Testis (tissue), 2 donors: Measurements from ENCODE around the gene BPTF.

Experiments
- POLR2A ChIP-seq: fragments of 450-650 bp; IDR thresholded peaks from one replicate; pipeline ENCODE4 v1.6.1; 2017; ENCODE audit warnings: antibody characterized with exemption, mild to moderate bottlenecking, moderate library complexity
- TF ChIP-seq, protein P1 (sequence below), 3 experiments: fragments of 450-650 bp in 2 of 3; fragments of 200-600 bp in 1 of 3; sonication (generic) in 1 of 3; IDR thresholded peaks; one replicate each; pipeline ENCODE4 v1.5.1; 2016 to 2019; ENCODE audit warnings: antibody characterized with exemption in 3 of 3, mild to moderate bottlenecking in 2 of 3, moderate library complexity in 1 of 3

DNA sequence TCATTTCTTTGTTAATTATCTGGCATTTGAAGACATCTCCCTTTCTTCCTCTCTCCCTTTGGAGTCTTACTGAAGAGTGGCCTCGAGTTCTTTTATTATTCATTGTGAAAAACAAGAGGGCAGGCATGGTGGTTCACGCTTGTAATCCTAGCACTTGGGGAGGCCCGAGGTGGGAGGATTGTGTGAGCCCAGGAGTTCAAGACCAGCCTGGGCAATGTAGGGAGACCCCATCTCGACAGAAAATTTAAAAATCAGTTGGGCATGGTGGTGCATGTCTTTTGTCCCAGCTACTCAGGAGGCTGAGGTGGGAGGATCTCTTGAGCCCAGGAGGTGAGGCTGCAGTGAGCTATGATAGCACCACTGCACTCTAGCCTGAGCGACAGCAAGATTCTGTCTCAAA lies 20.1 kb downstream of the BPTF start:
- TF ChIP-seq, protein P1, sequence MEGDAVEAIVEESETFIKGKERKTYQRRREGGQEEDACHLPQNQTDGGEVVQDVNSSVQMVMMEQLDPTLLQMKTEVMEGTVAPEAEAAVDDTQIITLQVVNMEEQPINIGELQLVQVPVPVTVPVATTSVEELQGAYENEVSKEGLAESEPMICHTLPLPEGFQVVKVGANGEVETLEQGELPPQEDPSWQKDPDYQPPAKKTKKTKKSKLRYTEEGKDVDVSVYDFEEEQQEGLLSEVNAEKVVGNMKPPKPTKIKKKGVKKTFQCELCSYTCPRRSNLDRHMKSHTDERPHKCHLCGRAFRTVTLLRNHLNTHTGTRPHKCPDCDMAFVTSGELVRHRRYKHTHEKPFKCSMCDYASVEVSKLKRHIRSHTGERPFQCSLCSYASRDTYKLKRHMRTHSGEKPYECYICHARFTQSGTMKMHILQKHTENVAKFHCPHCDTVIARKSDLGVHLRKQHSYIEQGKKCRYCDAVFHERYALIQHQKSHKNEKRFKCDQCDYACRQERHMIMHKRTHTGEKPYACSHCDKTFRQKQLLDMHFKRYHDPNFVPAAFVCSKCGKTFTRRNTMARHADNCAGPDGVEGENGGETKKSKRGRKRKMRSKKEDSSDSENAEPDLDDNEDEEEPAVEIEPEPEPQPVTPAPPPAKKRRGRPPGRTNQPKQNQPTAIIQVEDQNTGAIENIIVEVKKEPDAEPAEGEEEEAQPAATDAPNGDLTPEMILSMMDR (IDR thresholded peaks at IDR 0.05): no peak
- TF ChIP-seq POLR2A: no peak
